Stimulated activated CD4-positive, alpha-beta T cell treated with anti-CD3 and anti-CD28 coated beads, Interleukin-4, amount 100 ng/mL, for 1 hour (primary cell): ENCODE results near the gene MYLK4.

Experiments
- DNase-seq: peaks from one replicate; pipeline ENCODE4 v3.0.0-alpha.2; 2020

Gene MYLK4

DNA sequence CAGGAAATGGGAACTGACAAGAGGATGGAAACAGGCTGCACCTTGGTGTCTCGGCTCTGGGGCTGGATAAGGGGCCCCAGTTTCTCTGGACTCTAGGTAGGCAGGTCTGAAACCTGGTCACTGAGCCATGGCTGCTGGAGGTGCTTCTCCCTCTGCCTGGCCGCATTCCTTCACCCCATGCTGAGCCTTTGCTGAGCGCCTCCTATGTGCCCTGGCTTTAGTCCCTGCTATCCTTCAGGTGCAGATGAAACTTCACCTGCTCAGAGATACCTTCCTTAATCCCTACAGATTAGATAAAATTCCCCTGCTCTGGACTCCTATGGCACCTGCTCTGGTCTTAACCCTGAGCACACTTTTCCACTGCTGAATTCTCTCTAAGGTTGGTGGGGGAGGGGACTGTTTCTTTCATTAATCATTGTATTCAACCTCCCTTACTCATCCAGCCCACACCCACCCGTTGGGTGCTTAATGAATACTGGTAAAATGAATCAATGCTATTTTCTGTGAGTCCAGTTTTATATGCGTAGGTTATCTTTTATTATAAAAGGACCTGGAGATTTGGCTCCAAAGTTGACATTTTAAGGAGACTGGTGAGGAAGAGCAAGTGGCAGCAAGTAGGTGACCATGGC lies 19.3 kb downstream of the MYLK4 start:
- DNase-seq = no peak

DNA sequence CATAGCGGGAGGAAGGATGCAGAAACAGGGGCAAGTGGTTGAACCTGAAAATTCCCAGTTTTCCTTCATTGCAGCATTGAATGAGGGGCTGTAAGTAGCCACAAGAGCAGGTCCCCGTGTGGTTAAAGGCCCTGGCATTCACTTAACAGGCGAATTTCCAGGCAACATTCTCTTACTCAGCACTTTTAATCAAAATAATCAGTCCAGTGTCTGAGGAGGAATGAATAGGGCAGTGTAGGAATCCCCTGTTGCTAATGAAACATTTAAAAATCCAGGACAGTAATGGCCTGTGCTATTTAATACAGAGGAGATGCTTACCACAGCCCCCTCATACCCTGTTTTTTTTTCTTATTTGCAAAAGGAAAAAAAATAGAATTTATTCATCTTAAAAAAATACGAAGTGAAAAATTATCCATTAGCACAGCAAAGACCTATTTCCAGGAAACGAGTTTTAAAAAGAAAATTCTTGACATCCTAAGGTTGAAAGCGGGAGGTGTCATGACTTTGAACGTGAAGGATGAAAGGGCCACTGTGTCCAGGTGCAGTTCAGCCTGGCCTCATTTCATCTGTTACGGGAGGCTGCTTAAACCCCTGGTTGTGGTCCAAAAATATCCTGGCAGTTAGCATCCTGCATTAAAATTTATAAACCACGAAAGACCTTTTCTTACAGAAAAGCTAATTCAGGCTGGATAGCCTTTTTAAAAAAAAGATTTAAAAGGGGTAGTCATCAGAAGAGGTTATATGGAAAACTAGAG lies 20.2 kb downstream of the MYLK4 start:
- DNase-seq = no peak

DNA sequence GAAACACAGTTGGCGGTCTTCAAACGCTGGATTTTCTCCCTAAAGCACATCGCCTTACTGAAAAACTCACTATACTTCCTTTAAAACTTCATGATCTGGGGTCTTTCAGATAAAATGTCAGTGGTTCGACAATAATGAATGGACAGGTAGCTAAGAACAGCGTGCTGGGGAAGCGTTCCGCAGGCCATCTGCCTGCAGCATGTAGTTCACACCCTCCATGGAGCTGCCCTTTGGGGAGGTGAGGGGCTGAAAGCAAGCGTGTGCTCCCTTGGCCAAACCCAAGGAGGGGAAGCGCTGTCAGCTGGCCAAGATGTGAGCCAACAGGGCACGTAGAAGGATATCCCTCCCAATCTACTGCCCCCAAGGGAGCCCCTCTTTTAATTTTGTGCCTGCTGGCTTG lies 20.8 kb downstream of the MYLK4 start:
- DNase-seq = no peak

DNA sequence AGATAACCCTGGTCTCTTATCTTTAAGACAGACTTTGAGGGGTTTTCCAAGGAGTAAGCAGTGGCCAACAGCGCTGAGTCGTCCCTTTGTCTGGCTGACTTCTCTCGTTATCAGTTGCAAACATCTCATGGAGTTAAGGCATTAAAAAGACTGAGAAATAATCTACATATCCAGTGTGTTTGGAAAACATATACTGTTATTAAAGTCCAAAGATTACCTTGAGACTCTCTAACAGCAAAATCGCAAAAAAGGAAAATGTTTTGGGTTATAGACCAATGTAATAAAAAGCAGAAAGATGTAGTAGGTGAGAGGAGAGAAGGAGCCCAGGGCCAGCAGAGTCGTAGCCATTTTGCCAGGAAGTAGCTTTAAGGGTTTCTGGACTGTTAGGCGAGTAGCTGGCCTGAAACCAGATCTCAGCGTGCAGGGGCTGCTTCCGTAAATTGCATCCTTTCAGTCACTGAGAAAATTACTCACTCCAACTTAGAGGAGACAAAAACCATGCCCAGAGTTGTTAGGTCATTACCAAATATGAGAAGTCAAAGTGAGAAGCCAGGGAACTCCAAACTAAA lies 24.6 kb downstream of the MYLK4 start:
- no peak for DNase-seq

DNA sequence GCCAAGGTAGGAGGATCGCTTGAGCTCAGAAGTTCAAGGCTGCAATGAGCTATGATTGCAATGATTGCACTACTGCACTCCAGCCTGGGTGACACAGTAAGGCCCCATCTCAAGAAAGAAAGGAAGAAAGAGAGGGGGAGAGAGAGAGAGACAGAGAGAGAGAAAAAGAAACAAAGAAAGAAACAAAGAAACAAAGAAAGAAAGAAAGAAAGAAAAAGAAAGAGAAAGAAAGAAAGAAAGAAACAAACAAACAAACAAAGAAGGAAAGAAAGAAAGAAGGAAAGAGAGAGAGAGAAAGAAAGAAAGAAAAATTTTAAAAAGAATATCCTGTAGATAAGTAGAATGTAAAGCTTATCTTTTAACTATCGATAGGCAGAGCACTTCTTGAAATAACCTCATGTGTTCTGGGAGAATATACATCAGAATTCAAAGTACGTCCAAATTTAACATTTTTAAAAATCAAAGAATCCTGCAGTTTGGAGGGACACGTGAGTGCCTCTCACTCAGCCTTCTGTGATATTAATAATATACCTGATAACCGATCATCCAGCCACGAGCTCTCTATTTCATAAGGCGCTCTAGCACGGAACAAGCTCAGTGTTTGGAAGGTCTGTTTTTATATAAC lies 25.2 kb downstream of the MYLK4 start:
- DNase-seq = no peak

DNA sequence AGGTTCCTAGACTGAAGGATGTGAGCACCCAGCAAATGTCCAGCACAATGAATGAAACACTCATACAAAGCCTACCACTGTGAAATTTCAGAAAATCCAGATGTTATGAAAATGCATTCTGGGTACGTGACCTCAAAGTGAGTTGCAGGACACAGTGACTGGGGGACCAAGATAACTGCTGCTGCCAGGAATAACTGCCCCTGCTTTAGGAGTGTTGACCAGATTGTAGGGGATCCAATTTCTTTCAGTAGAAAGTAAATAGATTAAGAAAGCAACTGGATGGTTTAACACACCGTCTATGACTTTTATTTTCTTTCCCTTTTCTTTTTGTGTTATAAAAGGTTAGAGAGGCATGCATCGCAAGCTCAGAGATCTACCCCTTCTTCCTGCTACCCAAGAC lies 29.5 kb downstream of the MYLK4 start:
- DNase-seq = no peak

DNA sequence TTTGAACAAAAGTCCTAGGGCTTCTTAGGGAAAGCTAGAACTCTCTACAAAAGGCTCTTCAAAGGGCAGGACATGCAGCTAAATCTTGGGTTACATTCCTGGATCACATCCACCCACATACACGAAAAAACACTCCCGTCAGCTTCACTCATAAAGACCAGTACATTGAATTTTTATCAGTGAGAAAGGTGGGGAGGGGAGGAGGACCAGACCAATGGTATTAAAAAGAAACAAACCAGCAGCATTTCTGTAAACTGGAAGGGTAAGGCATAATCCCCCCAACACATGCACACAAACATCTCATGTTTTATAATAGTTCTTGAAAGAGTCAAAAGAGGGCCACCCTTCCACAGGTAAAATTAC lies 31.6 kb downstream of the MYLK4 start:
- DNase-seq = no peak

DNA sequence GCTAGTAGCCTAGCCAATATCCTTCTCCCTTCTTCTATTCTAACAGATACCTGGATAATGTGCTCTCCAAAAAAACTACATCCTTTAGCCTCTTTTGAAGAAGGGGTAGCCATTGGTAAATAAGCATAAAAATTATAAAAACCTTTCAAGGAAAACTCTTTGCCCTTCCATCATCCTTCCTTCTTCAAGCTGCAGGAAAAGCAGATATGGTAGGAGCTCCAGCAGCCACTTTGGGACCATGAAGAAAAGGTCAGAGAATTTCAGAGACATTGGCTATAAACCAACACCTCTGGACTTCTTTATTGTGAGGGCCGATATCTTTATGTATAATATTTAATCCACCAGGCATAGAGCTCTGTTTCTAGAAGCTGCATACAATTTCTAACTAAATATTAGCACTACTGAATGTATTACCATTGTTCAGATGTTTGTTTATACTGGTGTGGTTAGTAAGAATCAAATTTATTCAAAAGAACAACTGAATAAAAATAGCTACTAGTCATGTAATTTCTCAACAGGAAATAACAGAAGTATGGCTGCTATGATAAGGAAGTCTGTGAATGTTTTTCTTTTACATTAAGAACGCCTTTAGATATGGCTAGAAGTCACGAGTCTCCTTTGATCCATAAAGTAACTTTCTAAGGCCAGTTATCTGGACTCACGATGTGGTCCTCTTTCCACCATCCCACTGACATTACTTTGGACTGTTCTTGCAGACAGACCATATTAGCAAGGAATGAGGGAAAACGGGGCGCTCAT lies 32.2 kb downstream of the MYLK4 start:
- no peak for DNase-seq

DNA sequence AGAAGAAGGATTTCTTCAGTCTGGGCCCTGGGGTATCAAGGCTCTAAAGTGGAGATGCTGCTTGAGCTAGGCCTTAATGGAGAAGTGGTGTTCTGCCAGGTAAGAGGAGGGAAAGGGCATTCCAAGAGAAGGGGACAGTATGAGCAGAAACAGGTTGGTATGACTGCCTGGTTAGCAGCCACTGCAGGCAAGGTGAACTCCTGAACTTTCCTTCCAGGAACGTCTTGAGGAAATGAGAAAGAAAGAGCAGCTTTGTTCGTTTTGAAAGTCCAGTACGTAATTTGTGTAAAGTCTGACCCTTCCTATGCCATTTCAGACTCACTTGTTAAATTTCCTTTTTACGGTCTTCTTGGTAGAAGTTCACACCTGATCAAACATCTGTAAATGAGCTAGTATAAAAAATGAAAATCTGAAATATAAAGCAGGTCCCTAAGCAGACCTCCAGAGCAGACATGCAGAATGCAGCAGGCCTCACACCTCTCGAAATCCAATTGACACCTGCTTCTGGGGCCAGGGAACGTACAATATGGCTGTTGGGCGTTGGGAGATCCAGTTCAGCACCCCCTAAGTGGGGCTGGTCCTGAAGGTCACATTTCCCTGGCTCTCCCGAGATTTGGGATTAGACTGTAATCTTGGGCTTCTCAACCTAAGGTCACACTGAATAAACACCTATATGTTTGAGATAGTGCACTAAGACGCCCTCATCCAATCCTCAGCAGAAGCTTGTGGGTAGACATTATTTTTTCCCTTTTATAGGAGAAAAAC lies 33.6 kb downstream of the MYLK4 start:
- DNase-seq = no peak

DNA sequence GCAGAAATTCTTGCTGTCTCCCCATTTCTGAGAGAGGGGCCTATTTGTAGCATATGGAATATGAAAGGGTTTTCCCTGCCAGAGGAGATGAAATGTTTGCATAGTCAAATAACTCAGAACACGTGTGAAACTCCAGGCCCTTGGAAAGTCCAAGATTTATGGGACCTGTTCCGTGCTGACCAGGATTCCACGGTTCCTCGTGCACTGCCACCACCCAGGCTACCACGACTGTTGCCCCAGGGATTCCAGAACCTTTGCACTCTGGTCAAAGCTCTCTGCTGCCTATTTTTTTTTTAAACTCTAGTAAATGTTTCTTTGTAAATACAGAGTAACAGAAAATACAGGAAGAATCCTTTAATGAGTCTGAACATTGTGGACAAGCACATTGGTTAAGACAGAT lies 35.0 kb downstream of the MYLK4 start:
- DNase-seq = no peak

DNA sequence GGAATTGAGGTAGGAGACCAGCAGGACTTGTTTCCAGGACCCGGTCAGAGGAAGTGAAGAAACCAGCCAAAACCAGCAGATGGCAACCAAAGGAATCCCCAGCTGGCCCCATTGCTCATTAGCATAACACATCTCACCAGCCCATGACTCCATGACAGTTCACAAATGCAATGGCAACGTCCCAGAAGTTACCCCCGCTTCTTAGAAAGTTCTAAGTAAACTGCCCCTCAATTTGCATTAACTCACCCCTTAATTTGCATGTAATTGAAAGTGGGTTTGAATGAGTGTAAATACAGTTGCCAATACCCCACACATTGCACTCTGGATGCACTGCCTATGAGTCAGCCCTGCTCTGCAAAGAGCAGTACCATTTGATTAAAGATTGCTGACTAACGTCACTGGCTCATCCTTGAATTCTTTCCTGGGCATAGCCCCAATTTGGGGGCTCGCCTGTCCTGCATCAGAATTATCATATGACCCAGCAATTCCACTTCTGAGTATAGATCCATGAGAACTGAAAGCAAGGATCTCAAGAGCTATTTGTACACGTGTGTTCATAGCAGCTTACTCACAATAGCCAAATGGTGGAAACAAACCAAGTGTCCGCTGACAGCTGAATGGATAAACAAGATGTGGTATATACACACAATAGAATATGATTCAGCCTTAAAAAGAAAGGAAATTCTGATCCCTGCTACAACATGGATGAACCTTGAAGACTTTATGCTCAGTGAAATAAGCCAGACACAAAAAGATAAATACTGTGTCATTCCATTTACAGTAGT lies 36.4 kb downstream of the MYLK4 start:
- DNase-seq = no peak

DNA sequence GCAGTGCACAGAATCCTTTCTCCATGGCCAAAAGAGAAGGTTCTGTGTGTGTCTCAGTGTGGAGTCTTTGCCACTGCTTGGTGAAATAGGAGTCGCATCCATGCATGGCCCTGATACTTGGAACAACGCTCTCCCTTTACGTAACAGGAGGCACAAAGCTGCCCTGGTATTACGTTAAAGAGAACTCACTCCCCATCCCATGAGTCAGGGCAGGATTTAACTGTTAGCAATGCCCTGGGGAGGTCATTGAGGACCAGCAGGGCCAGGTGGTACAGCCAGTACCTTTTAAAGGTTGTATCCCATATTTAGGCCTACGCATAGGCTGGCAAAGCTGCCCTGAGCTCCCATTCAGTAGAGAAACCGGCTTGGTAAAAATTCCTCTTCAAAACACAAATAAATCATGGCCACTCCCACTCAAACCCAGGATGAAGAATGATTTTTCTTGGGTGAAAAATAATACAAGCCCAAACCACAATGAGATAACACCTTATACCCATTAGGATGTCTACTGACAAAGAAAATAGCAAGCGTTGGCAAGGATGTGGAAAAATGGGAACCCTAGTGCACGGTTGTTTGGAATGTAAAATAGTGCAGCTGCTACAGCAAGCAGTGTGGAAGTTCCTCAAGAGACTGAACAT lies 37.1 kb downstream of the MYLK4 start:
- no peak for DNase-seq

DNA sequence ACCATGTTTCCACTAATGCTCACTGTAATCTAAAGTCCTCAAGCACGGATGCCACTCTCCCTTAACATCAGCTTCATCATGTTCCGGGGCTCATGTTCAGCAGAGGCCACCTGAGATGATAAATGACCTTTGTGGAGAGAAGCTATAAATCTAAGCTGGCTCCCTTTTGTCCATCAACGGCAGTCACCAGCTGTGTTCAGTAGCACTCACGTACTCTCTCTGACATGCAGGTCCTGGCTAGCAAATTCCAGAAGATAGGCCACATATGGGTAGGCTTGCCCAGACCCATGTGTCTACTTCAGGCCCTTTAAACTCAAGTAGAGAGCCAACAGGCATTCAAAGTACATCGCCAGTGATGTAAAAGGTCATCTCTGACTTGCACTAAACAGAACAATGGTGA lies 38.6 kb downstream of the MYLK4 start:
- DNase-seq = no peak

DNA sequence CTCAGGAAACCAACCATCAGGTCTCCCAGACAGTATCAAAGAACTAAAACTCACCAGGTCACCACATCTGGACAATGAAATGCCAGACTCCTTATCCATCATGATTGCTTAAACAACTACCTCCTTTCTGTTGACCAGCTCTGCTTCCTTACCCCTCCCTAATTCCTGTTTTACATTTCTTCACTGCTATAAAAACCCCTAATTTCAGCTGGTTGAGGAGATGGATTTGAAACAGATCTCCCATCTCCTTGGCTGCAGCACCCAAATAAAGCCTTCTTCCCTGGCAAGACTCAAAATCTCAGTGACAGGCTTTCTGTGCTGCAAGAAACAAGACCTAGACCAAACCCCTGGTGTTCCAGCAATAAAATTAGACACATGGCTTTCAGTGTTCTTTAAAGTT lies 40.3 kb downstream of the MYLK4 start:
- DNase-seq = no peak

DNA sequence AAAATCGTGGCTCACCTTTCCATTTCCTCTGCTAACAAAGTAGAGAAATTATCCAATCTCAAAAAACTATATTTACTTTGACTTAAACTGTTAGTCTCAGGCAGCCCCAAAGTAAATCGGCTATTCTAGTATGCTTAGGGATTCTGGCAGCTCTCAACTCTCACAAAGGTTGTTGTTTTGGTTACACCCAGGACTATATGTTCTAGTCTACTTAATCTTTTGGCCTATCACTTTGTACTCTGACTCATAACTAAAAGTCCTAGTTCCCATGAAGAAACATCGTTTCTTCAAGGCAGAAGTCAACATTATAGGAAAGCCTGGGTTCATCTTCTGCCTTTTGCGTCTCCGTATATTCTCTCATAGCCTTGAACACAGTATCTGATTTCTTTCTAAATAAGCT lies 42.3 kb downstream of the MYLK4 start:
- DNase-seq = no peak

DNA sequence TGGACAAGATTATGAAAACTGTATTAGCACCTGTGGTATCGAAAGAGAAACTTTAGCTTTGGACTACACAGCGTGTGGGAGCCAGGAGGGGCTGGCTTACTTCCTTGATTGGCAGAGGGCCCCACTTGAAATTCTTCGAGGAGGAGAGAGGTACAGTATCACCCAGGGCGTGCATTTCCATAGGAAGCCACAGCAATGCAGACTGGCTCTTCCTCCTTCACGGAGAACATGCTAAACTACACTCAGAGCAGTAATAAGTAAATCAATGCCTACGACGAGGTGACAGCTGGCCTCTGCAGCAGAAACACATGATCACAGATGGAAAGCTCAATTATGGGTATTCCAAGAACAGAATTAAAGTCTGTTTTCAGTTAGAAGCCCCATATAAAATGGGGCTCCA lies 44.2 kb downstream of the MYLK4 start:
- no peak for DNase-seq

DNA sequence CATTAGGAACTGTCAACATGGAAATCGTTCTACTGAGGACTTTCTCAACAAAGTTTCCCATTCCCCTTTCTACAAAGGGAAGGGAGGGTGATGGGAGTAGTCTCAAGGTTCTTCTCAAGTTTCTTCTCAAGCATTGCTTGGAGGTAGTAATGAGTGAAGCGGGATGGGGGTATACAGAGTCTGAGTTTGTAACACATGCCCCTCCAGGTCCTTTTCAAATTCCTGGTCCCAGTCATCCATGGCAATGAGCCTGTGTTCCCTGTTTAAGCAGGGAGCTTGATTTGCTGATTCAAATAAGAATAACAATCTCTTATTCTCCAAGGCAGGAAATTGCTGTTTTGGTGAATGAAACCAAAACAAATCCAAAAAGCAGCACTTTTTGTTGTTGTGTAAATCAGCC lies 45.5 kb downstream of the MYLK4 start:
- DNase-seq = no peak

DNA sequence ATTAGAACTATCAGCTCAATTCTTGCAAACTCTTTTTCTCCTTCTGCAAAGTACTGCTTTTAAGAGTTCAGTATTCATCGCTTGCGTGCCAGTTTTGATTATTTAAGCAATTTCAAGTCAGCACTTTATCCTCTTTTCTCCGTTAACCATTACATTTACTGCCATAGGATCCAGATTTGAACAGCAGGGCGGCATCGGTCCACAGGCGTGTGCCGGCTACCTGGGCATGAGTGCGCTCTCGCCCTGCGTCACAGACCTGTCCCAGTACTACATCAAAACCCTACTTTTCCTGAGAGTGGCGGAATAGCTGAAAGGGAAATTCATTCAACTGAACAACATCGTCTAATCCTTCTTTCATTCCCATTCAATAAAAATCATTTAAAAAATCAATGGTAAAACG lies 53.4 kb downstream of the MYLK4 start:
- no peak for DNase-seq

DNA sequence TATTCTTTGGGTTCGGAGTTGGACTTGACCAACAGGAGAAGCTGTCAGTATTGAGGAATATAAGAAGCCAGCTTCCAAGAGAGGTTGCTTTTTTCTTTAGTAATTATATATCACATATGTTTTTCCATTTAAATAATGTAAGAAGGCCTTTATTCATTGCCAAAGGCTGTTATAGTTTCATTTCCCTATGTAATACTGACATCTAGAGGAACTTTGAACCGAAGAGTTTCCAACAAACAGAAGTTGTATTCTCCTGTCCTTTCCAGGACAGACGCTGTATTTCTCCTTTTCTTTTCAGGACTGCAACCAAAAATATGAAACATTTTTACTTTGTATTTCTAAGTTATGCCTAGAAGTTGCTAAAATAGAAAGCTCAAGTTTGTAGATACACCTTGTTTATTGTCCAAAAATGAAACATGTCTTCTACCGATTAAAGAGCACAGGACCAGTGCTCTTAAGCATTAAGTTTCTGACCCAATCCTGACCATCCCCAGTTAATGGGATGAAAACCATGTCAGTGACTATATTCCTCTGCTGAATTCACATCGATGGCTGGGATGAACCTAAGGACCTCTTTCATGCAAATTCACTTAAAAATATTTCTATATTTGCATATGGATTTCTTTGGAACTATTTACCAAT lies 55.1 kb downstream of the MYLK4 start:
- no peak for DNase-seq

DNA sequence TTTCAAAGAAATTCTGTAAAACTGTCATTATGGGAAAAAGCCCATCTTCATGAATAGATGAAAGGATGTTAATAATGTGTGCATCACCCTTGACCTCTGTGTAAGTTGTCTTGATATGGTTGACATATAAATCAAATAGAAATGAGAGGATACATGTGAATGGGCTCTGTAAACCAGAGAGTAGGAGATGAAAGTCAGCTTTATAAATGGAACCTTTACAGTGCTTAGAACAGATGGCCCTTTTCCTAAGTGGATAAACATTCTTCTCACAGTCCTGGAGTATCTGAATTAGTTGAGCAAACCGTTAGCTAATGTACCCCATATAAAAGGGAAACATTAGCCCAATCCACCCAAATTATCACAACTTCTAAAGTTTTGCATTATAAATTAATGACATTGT lies 57.5 kb downstream of the MYLK4 start:
- no peak for DNase-seq
